Transverse colon (tissue), 4 donors: ENCODE measurements around the gene CNNM1. TPM values are rescaled to one million over a fixed set of nuclear protein-coding genes. Genes with fewer than 3 reads are reported as not detected.

ENCODE experiments used
- DNase-seq: peaks from one replicate; pipeline ENCODE4 v3.0.0-alpha.2; 2019
- H3K27ac ChIP-seq, 4 donors: fragments of 200-600 bp; sonication (generic); 2 replicates each; pipeline ENCODE4 v1.5.1; 2016 to 2018; ENCODE audit warnings: inconsistent platforms in 4 of 4
- H3K27me3 ChIP-seq: fragments of 200-600 bp; sonication (generic); 2 replicates; pipeline ENCODE4 v1.5.1; 2017; ENCODE audit warnings: inconsistent platforms
- H3K36me3 ChIP-seq, 4 donors: fragments of 200-600 bp; sonication (generic); 2 replicates each; pipeline ENCODE4 v1.5.1; 2017 to 2019; ENCODE audit warnings: inconsistent platforms in 4 of 4
- H3K4me1 ChIP-seq, 4 donors: fragments of 200-600 bp; sonication (generic); 2 replicates each; pipeline ENCODE4 v1.5.1; 2017 to 2020; ENCODE audit warnings: inconsistent platforms in 4 of 4
- H3K4me3 ChIP-seq, 4 donors: fragments of 200-600 bp; sonication (generic); 1 replicate in 1 of 4; 2 replicates in 3 of 4; pipeline versions ENCODE4 v1.5.1 to v1.6.1; 2017 to 2019; ENCODE audit warnings: inconsistent platforms in 4 of 4
- H3K9me3 ChIP-seq, 2 donors: fragments of 200-600 bp; sonication (generic); 2 replicates each; pipeline ENCODE4 v1.5.1; 2017 to 2019; ENCODE audit warnings: inconsistent platforms in 2 of 2
- CTCF ChIP-seq, 5 experiments: fragments of 200-600 bp in 3 of 5; fragments of 450-650 bp in 2 of 5; sonication (generic) in 3 of 5; IDR thresholded peaks; 1 replicate in 2 of 5; 2 replicates in 3 of 5; pipeline ENCODE4 v1.5.1; 2016 to 2017; ENCODE audit warnings: antibody characterized with exemption in 5 of 5, inconsistent platforms in 3 of 5, mild to moderate bottlenecking in 2 of 5, moderate library complexity in 1 of 5
- EP300 ChIP-seq: sonication (generic); formaldehyde crosslinking; IDR thresholded peaks from one replicate; pipeline ENCODE4 v1.6.1; 2017; ENCODE audit warnings: antibody characterized with exemption, low read depth
- POLR2A ChIP-seq: fragments of 450-650 bp; IDR thresholded peaks from one replicate; pipeline ENCODE4 v1.6.1; 2016; ENCODE audit warnings: antibody characterized with exemption, mild to moderate bottlenecking, moderate library complexity
- POLR2AphosphoS5 ChIP-seq, 3 donors: sonication (generic); formaldehyde crosslinking; IDR thresholded peaks; one replicate each; pipeline ENCODE4 v1.6.1; 2016; ENCODE audit warnings: antibody characterized with exemption in 3 of 3
- whole genome bisulfite sequencing, 2 donors: methylation state at CpG; one replicate each; pipeline ENCODE4 v1.1.5; 2018; ENCODE audit warnings: low coverage in 1 of 2; 5-methylcytosine and 5-hydroxymethylcytosine counted together
- in situ Hi-C, 4 donors: fragments of 200-750 bp; cut with MboI; loops; one replicate each; pipeline versions ENCODE4 v1.15.0 to v1.15.1; 2017; ENCODE audit warnings: low sequenced_read_pairs in 3 of 4, low pct_ligation_motif_present in 1 of 4, low pct_unique_long_range_greater_than_20kb in 1 of 4
- intact Hi-C: fragments of 100-400 bp; cut with DNase I; formaldehyde crosslinking; loops from one replicate; pipeline ENCODE4 v1.15.1; 2023; ENCODE audit warnings: low total_unique reads
- total RNA-seq, 4 donors: library from RNA; depleted of rRNA; stranded (reverse); fragments of >200 nt; gene quantifications; one replicate each; pipeline ENCODE4 v1.1.0, GENCODE V29; 2016

Gene CNNM1
- total RNA-seq, 4 donors from 2014 or later, result 0.41 to 0.64 TPM; not detected in 2

GRCh38 chr10:99318048-99318447 is 11.1 kb upstream of the CNNM1 start:
- Histone ChIP-seq H3K4me3 (no peak overlapping the region), H3K9me3 (no peaks in the 10 kb centered on the region), H3K27me3 (peaks cover 8% of the 10 kb centered on the region), H3K27ac (no peak overlapping the region), H3K36me3 (no peaks in the 10 kb centered on the region), H3K4me1 (no peaks in the 10 kb centered on the region)
- WGBS, 2 donors, result 82 to 92% methylated on average over 3 of the region's 3 CpGs
- intact Hi-C loops (no loop called here), in situ Hi-C loops (no loop called here)
- DNase-seq, result no peak
- TF ChIP-seq POLR2A (no peak), EP300 (no peak), POLR2AphosphoS5 (IDR thresholded peaks at IDR 0.05) (no peak), CTCF (IDR thresholded peaks at IDR 0.05) (no peak)

- 72 to 77% methylated on average over 2 of the region's 2 CpGs for WGBS, 2 donors
- Histone ChIP-seq H3K4me3 (no peak overlapping the region), H3K36me3 (no peaks in the 10 kb centered on the region), H3K9me3 (no peaks in the 10 kb centered on the region), H3K27me3 (peaks cover 12% of the 10 kb centered on the region), H3K27ac (no peak overlapping the region), H3K4me1 (no peaks in the 10 kb centered on the region)
- no peak for TF ChIP-seq EP300
- TF ChIP-seq POLR2A, result no peak
- no peak for TF ChIP-seq POLR2AphosphoS5 (IDR thresholded peaks at IDR 0.05)
- no peak for TF ChIP-seq CTCF (IDR thresholded peaks at IDR 0.05)
- intact Hi-C loops (no loop called here), in situ Hi-C loops (no loop called here)
- DNase-seq, result no peak
Measured at GRCh38 chr10:99318475-99318874, 10.7 kb upstream of the CNNM1 start.

DNA sequence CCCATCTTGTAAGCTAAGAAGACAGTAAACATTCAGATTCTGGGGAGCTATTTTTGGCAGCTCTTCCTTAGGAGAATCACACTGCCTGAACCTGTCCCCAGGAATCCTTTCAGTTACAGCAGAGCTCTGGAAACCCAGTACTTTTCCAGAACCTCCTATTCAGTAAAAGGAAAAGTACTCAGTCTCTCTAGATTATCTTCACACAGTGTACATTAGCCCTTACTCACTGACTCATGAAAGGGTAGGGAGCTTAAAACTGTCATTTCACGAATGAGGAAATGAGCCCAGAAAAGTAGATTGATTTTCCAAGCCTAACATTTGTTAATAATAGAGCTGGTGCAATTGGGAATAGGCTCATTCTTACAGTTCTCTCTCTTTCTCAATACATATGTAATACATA is 3.9 kb upstream of the CNNM1 start:
- Histone ChIP-seq H3K27me3 (peaks cover 47% of the 10 kb centered on the region), H3K4me3 (no peak overlapping the region), H3K9me3 (no peaks in the 10 kb centered on the region), H3K36me3 (no peaks in the 10 kb centered on the region), H3K4me1 (peaks cover 0 to 15% (median 13%) of the 10 kb centered on the region in 4 donors), H3K27ac (no peak overlapping the region)
- no peak for DNase-seq
- TF ChIP-seq POLR2AphosphoS5 (IDR thresholded peaks at IDR 0.05) (no peak), EP300 (no peak), CTCF (IDR thresholded peaks at IDR 0.05) (no peak), POLR2A (no peak)
- in situ Hi-C loops, result no loop called here
- intact Hi-C loops, result no loop called here
- WGBS, 2 donors, result 29 to 33% methylated on average over 1 of the region's 1 CpG

DNA sequence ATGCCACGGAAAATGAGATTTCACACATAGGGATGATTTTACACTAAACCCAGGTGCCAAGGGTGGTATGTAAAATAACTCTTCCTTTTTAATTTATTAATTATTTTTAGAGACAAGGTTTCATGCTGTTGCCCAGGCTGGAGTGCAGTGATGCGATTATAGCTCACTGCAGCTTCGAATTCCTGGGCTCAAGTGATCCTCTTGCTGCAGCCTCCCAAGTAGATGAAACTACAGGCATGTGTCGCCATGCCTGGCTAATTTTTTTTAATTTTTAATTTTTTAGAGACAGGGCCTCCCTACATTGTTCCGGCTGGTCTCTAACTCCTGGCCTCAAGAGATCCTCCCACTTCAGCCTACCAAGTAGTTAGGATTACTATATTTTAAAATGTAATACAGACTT is 2.3 kb upstream of the CNNM1 start:
- peaks cover 63% of the 10 kb centered on the region for H3K27me3 ChIP-seq
- H3K36me3 ChIP-seq, result no peaks in the 10 kb centered on the region
- no peak overlapping the region for H3K27ac ChIP-seq
- TF ChIP-seq EP300 (no peak), POLR2AphosphoS5 (IDR thresholded peaks at IDR 0.05) (no peak), POLR2A (no peak), CTCF (IDR thresholded peaks at IDR 0.05) (no peak)
- H3K9me3 ChIP-seq, result no peaks in the 10 kb centered on the region
- peaks cover 0 to 18% (median 15%) of the 10 kb centered on the region in 4 donors for H3K4me1 ChIP-seq
- 82 to 89% methylated on average over 5 of the region's 5 CpGs for WGBS, 2 donors
- H3K4me3 ChIP-seq, result no peak overlapping the region
- no peak for DNase-seq
- intact Hi-C loops, result no loop called here
- in situ Hi-C loops, result no loop called here
